Stomach (tissue), 9 donors: ENCODE results near the gene BCAP31. TPM values are rescaled to one million over a fixed set of nuclear protein-coding genes. Genes with fewer than 3 reads are reported as not detected.

Experiments
- DNase-seq, 2 donors: peaks; one replicate each; pipeline versions ENCODE4 v3.0.0 to v3.0.0-alpha.2; 2013 to 2019
- H3K27ac ChIP-seq, 5 donors: fragments of 200-600 bp in 4 of 5; sonication (generic) in 4 of 5; one replicate each; pipeline ENCODE4 v1.5.1; 2013 to 2019; ENCODE audit warnings: mild to moderate bottlenecking in 1 of 5, moderate library complexity in 1 of 5
- H3K27me3 ChIP-seq, 3 donors: fragments of 200-600 bp; sonication (generic); one replicate each; pipeline ENCODE4 v1.5.1; 2017 to 2019; ENCODE audit warnings: mixed run types in 1 of 3
- H3K36me3 ChIP-seq, 4 donors: fragments of 200-600 bp; sonication (generic); 1 replicate in 3 of 4; 2 replicates in 1 of 4; pipeline ENCODE4 v1.5.1; 2016 to 2019
- H3K4me1 ChIP-seq, 4 donors: fragments of 200-600 bp; sonication (generic); one replicate each; pipeline ENCODE4 v1.5.1; 2016 to 2019
- H3K4me3 ChIP-seq, 4 donors: fragments of 200-600 bp; sonication (generic) in 3 of 4; one replicate each; pipeline ENCODE4 v1.5.1; 2016 to 2019; ENCODE audit warnings: mild to moderate bottlenecking in 1 of 4
- H3K9me3 ChIP-seq, 4 donors: fragments of 200-600 bp; sonication (generic); one replicate each; pipeline ENCODE4 v1.5.1; 2016 to 2019
- CTCF ChIP-seq, 7 experiments: fragments of 450-650 bp in 4 of 7; fragments of 200-600 bp in 3 of 7; sonication (generic) in 3 of 7; IDR thresholded peaks; one replicate each; pipeline ENCODE4 v1.5.1; 2016 to 2019; ENCODE audit warnings: antibody characterized with exemption in 7 of 7, control low read depth in 2 of 7, mild to moderate bottlenecking in 1 of 7
- EP300 ChIP-seq: sonication (generic); formaldehyde crosslinking; IDR thresholded peaks from one replicate; pipeline ENCODE4 v1.6.1; 2017; ENCODE audit warnings: antibody characterized with exemption
- POLR2A ChIP-seq, 4 donors: fragments of 450-650 bp; IDR thresholded peaks; one replicate each; pipeline ENCODE4 v1.6.1; 2016; ENCODE audit warnings: antibody characterized with exemption in 4 of 4, control low read depth in 2 of 4, mild to moderate bottlenecking in 1 of 4, moderate library complexity in 1 of 4
- POLR2AphosphoS5 ChIP-seq, 3 donors: sonication (generic); formaldehyde crosslinking; IDR thresholded peaks; one replicate each; pipeline ENCODE4 v1.6.1; 2016; ENCODE audit warnings: antibody characterized with exemption in 3 of 3
- WGBS, 5 donors: extraction: QIAGEN DNeasy Blood & Tissue Kit in 3 of 5; methylation state at CpG; one replicate each; pipeline versions ENCODE4 v1.1.5 to v1.1.7; 2013 to 2018; 5-methylcytosine and 5-hydroxymethylcytosine counted together
- intact Hi-C: fragments of 100-400 bp; cut with DNase I; formaldehyde crosslinking; loops from one replicate; pipeline ENCODE4 v1.15.1; 2023; ENCODE audit warnings: low total_unique reads
- polyA plus RNA-seq, 3 donors: library from polyadenylated mRNA; stranded (reverse); fragments of 200-250 nt; gene quantifications; one replicate each; pipeline ENCODE4 v1.2.3, GENCODE V29; 2013
- total RNA-seq, 5 donors: library from RNA; depleted of rRNA; stranded (reverse); fragments of >200 nt; gene quantifications; one replicate each; pipeline versions ENCODE4 v1.1.0 to v1.2.3, GENCODE V29; 2014 to 2016
- donor health status: healthy with polysubstance abuse.
- donor health status: Bipolar disorder and iron deficiency.
- donor health status: healthy.

BCAP31 gene
- total and polyA plus RNA-seq, 8 donors: 0.58 to 156 (median 82.0) TPM

- 88 to 97% (median 91%) methylated on average over 10 to 23 of the region's 23 CpGs for WGBS, 5 donors
- intact Hi-C loops: no loop called here
- no peak overlapping the region for H3K27ac ChIP-seq
Observed at GRCh38 chrX:153728951-153729631, 4.9 kb upstream of the BCAP31 start.

GRCh38 chrX:153728095-153728494 is 3.9 kb upstream of the BCAP31 start:
- Histone ChIP-seq H3K27me3 (no peaks in the 10 kb centered on the region), H3K4me3 (no peak overlapping the region), H3K9me3 (peaks cover 0 to 38% (median 11%) of the 10 kb centered on the region in 4 donors), H3K36me3 (peaks cover 0 to 27% (median 11%) of the 10 kb centered on the region in 4 donors), H3K4me1 (peaks cover 33 to 45% (median 43%) of the 10 kb centered on the region in 4 donors), H3K27ac (peak overlapping the region in 3 of 5 donors; percentile 88 to 91 (median 90))
- no peak for DNase-seq
- 62 to 100% (median 76%) methylated on average over 2 to 6 of the region's 6 CpGs for WGBS, 5 donors
- intact Hi-C loops: no loop called here
- TF ChIP-seq CTCF (IDR thresholded peaks at IDR 0.05): no peak
- no peak for TF ChIP-seq POLR2A (IDR thresholded peaks at IDR 0.05)
- TF ChIP-seq POLR2AphosphoS5 (IDR thresholded peaks at IDR 0.05): no peak
- TF ChIP-seq EP300: no peak

More at GRCh38 chrX:153728951-153729631, 4.9 kb upstream of the BCAP31 start:
- Histone ChIP-seq H3K9me3 (peaks cover 0 to 36% (median 6%) of the 10 kb centered on the region in 4 donors), H3K36me3 (peaks cover 0 to 27% (median 11%) of the 10 kb centered on the region in 4 donors), H3K27me3 (no peaks in the 10 kb centered on the region), H3K4me1 (peaks cover 32 to 43% (median 41%) of the 10 kb centered on the region in 4 donors), H3K4me3 (no peak overlapping the region)
- no peak for DNase-seq
- no peak for TF ChIP-seq EP300
- no peak for TF ChIP-seq POLR2AphosphoS5 (IDR thresholded peaks at IDR 0.05)
- no peak for TF ChIP-seq POLR2A (IDR thresholded peaks at IDR 0.05)
- TF ChIP-seq CTCF (IDR thresholded peaks at IDR 0.05): no peak

GRCh38 chrX:153727123-153727931 is 3.1 kb upstream of the BCAP31 start:
- Histone ChIP-seq H3K4me1 (peaks cover 41 to 53% (median 51%) of the 10 kb centered on the region in 4 donors), H3K27me3 (no peaks in the 10 kb centered on the region), H3K36me3 (peaks cover 0 to 23% (median 10%) of the 10 kb centered on the region in 4 donors), H3K9me3 (peaks cover 0 to 33% (median 11%) of the 10 kb centered on the region in 4 donors), H3K4me3 (peak overlapping the region in 2 of 4 donors; percentile 41 to 72), H3K27ac (peak overlapping the region; percentile 72 to 91 (median 88))
- 11 to 51% (median 26%) methylated on average over 8 to 23 of the region's 23 CpGs for WGBS, 5 donors
- TF ChIP-seq POLR2AphosphoS5 (IDR thresholded peaks at IDR 0.05) (no peak), EP300 (no peak), POLR2A (IDR thresholded peaks at IDR 0.05) (no peak), CTCF (IDR thresholded peaks at IDR 0.05) (no peak)
- intact Hi-C loops: no loop called here
- DNase-seq: peak; percentile 56 to 78
